ENCODE results near the gene JPH3.

Gene JPH3

GRCh38 chr16:87684711-87685404 lies 82.5 kb downstream of the JPH3 start:
- DNase-seq, result no peak

- DNase-seq, result no peak
Observed at GRCh38 chr16:87685405-87685755, 83.1 kb downstream of the JPH3 start.

GRCh38 chr16:87685766-87686165 lies 83.5 kb downstream of the JPH3 start:
- no peak for DNase-seq

- no peak for DNase-seq
Observed at GRCh38 chr16:87686697-87687096, 84.4 kb downstream of the JPH3 start.

- no peak for DNase-seq
Observed at GRCh38 chr16:87687126-87687910, 85.0 kb downstream of the JPH3 start.

- DNase-seq, result no peak
Observed at GRCh38 chr16:87687998-87688529, 85.8 kb downstream of the JPH3 start.

- DNase-seq, result no peak
Observed at GRCh38 chr16:87688876-87689815, 86.8 kb downstream of the JPH3 start.

- no peak for DNase-seq
Observed at GRCh38 chr16:87689956-87690465, 87.7 kb downstream of the JPH3 start.

GRCh38 chr16:87690911-87691685 lies 88.8 kb downstream of the JPH3 start:
- DNase-seq, result no peak

- no peak for DNase-seq
Observed at GRCh38 chr16:87691686-87692079, 89.4 kb downstream of the JPH3 start.

- no peak for DNase-seq
Observed at GRCh38 chr16:87692176-87692575, 89.9 kb downstream of the JPH3 start.

- no peak for DNase-seq
Observed at GRCh38 chr16:87692756-87693155, 90.4 kb downstream of the JPH3 start.

- no peak for DNase-seq
Observed at GRCh38 chr16:87693827-87694226, 91.5 kb downstream of the JPH3 start.

GRCh38 chr16:87694441-87695125 lies 92.3 kb downstream of the JPH3 start:
- no peak for DNase-seq

- no peak for DNase-seq
Observed at GRCh38 chr16:87695534-87695933, 93.2 kb downstream of the JPH3 start.

- DNase-seq, result no peak
Observed at GRCh38 chr16:87696726-87697125, 94.4 kb downstream of the JPH3 start.

GRCh38 chr16:87697256-87697655 lies 94.9 kb downstream of the JPH3 start:
- DNase-seq, result no peak

- no peak for DNase-seq
Observed at GRCh38 chr16:87697792-87698191, 95.5 kb downstream of the JPH3 start.

GRCh38 chr16:87698241-87698640 lies 95.9 kb downstream of the JPH3 start:
- no peak for DNase-seq

GRCh38 chr16:87698676-87699199 lies 96.4 kb downstream of the JPH3 start:
- no peak for DNase-seq

- peak; percentile 35 for DNase-seq
Observed at GRCh38 chr16:87700406-87701077, 98.2 kb downstream of the JPH3 start.

Measured in hematopoietic multipotent progenitor cell treated with erythropoietin and hydrocortisone succinate and interleukin-3 and kit ligand, for 6 days (in vitro differentiated cells).